SU-DHL-6 (cell line): ENCODE measurements around the gene PRDM16.

Experiments used
- H2AFZ ChIP-seq: fragments of 200-600 bp; sonication (generic); 2 replicates; pipeline ENCODE4 v1.6.1; 2014; ENCODE audit warnings: low read depth, mild to moderate bottlenecking, moderate library complexity, mixed read lengths, antibody characterized with exemption, low read length; ENCODE audit not compliant: severe bottlenecking
- H3F3A ChIP-seq: fragments of 200-600 bp; shearing (Covaris generic); 2 replicates; pipeline ENCODE4 v1.6.0; 2016; ENCODE audit warnings: antibody characterized with exemption, mild to moderate bottlenecking; ENCODE audit not compliant: insufficient read depth
- H3K27ac ChIP-seq: fragments of 200-600 bp; sonication (generic); 2 replicates; pipeline ENCODE4 v1.5.1; 2016; ENCODE audit warnings: low read depth, mild to moderate bottlenecking, low read length, moderate library complexity, mixed read lengths
- H3K27me3 ChIP-seq: fragments of 200-600 bp; sonication (generic), shearing (Covaris generic); 2 replicates; pipeline ENCODE4 v1.6.0; 2014; ENCODE audit warnings: mild to moderate bottlenecking, low read length
- H3K36me3 ChIP-seq: fragments of 200-600 bp; sonication (generic); 2 replicates; pipeline ENCODE4 v1.6.1; 2014; ENCODE audit warnings: mild to moderate bottlenecking, low read length, mixed read lengths
- H3K4me2 ChIP-seq: fragments of 300-600, 200-600 bp; shearing (Covaris generic), sonication (generic); 2 replicates; pipeline ENCODE4 v1.6.0; 2014; ENCODE audit warnings: low read length, low read depth, mild to moderate bottlenecking; ENCODE audit not compliant: poor library complexity, severe bottlenecking
- H3K4me3 ChIP-seq: fragments of 200-600 bp; sonication (generic); 2 replicates; pipeline ENCODE4 v1.5.1; 2014; ENCODE audit warnings: antibody characterized with exemption, low read length, mild to moderate bottlenecking, mixed read lengths; ENCODE audit not compliant: insufficient read depth, poor library complexity, severe bottlenecking
- H3K79me2 ChIP-seq: fragments of 200-600 bp; sonication (generic); 2 replicates; pipeline ENCODE4 v1.6.1; 2014; ENCODE audit warnings: mild to moderate bottlenecking, low read length, moderate library complexity; ENCODE audit not compliant: insufficient read depth
- H3K9ac ChIP-seq: fragments of 200-600 bp; sonication (generic); 2 replicates; pipeline ENCODE4 v1.7.0; 2014; ENCODE audit warnings: mild to moderate bottlenecking, low read length
- H3K9me2 ChIP-seq: fragments of 200-600 bp; sonication (generic); replicated peaks from 2 replicates; pipeline ENCODE4 v1.6.1; 2014; ENCODE audit warnings: low read length; ENCODE audit not compliant: insufficient read depth
- H3K9me3 ChIP-seq: fragments of 200-600 bp; sonication (generic); 2 replicates; pipeline ENCODE4 v1.6.1; 2014; ENCODE audit warnings: low read length, mixed read lengths; ENCODE audit not compliant: insufficient read depth
- H4K20me1 ChIP-seq: fragments of 200-600 bp; sonication (generic); 2 replicates; pipeline ENCODE4 v1.6.1; 2014; ENCODE audit warnings: low read depth, mild to moderate bottlenecking, antibody characterized with exemption, low read length, moderate library complexity, mixed read lengths
- EZH2phosphoT487 ChIP-seq: fragments of 200-600 bp; sonication (generic), shearing (Covaris generic); conservative IDR thresholded peaks from 2 replicates; pipeline ENCODE4 v1.6.1; 2018; ENCODE audit warnings: mild to moderate bottlenecking, antibody characterized with exemption, low read length, moderate library complexity, mixed read lengths
- TF ChIP-seq, protein P1 (sequence below): fragments of 200-600 bp; sonication (generic); IDR thresholded peaks from one replicate; pipeline ENCODE4 v1.5.1; 2017; ENCODE audit warnings: antibody characterized with exemption, mild to moderate bottlenecking, low read length, moderate library complexity; ENCODE audit not compliant: insufficient read depth, poor library complexity, severe bottlenecking

Gene PRDM16

DNA sequence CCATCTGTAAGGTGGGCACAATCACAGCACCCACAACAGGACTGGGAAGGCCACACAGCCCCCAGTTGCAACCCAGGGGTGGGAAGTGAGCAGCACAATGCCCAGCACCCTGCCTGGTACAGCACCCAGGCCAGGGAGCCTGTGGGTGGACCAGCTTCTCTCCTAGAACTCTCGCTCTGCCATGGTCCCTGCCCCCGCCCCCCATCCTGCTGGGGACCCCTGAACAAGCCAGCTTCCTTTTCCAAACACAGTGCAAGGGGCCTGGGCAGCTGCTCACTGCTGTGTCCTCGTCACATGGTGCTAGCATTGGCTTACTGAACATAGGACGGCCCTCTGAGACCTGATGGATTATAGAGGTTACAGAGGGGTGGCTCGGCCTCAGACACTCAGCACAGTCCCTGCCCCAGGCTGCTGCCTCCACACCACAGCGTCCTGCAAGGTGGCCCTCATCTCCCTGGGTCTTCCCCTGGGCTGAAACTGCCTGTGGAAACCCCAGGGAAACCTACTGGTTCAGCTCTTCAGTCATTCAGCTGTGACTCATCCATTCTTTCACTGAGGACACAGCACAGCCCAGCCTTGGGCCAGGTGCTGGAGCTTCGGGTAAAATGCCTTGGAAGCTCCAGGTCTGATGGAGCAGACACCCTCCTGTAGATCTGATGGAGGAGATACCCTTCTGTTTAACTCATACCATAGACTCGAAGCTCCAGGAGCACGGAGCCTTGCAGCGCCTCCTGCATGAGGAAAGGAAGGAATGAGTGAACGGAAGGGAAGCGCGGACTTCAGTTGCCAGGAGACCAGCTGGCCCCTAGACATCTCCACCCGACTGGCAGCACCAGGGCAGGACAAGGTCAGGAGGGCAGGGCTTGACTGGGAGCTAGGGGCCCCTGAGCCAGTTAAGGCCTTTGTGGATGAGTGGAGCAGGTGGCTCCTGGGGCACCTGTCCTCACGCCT, 8.1 kb upstream of the PRDM16 start:
- H3K9me2 ChIP-seq, result no peaks in the 10 kb centered on the region
- H3K9me3 ChIP-seq, result no peaks in the 10 kb centered on the region
- no peak overlapping the region for H3K9ac ChIP-seq
- no peak overlapping the region for H2AFZ ChIP-seq
- TF ChIP-seq, protein P1, sequence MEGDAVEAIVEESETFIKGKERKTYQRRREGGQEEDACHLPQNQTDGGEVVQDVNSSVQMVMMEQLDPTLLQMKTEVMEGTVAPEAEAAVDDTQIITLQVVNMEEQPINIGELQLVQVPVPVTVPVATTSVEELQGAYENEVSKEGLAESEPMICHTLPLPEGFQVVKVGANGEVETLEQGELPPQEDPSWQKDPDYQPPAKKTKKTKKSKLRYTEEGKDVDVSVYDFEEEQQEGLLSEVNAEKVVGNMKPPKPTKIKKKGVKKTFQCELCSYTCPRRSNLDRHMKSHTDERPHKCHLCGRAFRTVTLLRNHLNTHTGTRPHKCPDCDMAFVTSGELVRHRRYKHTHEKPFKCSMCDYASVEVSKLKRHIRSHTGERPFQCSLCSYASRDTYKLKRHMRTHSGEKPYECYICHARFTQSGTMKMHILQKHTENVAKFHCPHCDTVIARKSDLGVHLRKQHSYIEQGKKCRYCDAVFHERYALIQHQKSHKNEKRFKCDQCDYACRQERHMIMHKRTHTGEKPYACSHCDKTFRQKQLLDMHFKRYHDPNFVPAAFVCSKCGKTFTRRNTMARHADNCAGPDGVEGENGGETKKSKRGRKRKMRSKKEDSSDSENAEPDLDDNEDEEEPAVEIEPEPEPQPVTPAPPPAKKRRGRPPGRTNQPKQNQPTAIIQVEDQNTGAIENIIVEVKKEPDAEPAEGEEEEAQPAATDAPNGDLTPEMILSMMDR, result no peak
- no peak for TF ChIP-seq EZH2phosphoT487
- no peak overlapping the region for H3K4me3 ChIP-seq
- H3K27me3 ChIP-seq, result no peaks in the 10 kb centered on the region
- no peak overlapping the region for H3K27ac ChIP-seq
- no peaks in the 10 kb centered on the region for H3K36me3 ChIP-seq
- no peaks in the 10 kb centered on the region for H3K79me2 ChIP-seq
- no peaks in the 10 kb centered on the region for H4K20me1 ChIP-seq
- H3K4me2 ChIP-seq, result no peak overlapping the region
- no peaks in the 10 kb centered on the region for H3F3A ChIP-seq

DNA sequence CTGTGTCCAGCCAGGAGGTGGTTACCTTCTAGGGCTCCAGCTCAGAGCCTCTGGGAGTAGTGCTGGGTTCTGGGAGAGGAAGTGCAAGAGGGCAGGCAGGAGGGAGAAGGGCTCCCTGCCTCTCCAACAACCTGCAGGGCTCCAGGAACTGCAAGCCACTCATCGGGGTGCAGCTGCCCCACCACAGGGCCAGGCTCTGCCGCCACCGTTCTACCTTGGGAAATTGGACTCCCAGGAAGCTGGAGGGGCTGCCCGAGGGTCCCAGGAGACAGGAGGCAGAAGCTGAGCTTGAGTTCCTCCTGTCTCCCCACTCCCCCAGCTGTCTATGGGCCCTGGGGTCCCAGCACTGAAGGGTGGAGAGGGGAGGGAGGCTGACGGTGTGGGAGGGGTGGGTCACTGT, 7.4 kb upstream of the PRDM16 start:
- no peaks in the 10 kb centered on the region for H3K36me3 ChIP-seq
- no peaks in the 10 kb centered on the region for H3K27me3 ChIP-seq
- H4K20me1 ChIP-seq, result no peaks in the 10 kb centered on the region
- H3K9ac ChIP-seq, result no peak overlapping the region
- no peaks in the 10 kb centered on the region for H3K79me2 ChIP-seq
- H3K9me2 ChIP-seq, result no peaks in the 10 kb centered on the region
- no peaks in the 10 kb centered on the region for H3F3A ChIP-seq
- H3K27ac ChIP-seq, result no peak overlapping the region
- H3K4me2 ChIP-seq, result no peak overlapping the region
- TF ChIP-seq, protein P1, result no peak
- TF ChIP-seq EZH2phosphoT487, result no peak
- no peaks in the 10 kb centered on the region for H3K9me3 ChIP-seq
- H3K4me3 ChIP-seq, result no peak overlapping the region
- H2AFZ ChIP-seq, result no peak overlapping the region

DNA sequence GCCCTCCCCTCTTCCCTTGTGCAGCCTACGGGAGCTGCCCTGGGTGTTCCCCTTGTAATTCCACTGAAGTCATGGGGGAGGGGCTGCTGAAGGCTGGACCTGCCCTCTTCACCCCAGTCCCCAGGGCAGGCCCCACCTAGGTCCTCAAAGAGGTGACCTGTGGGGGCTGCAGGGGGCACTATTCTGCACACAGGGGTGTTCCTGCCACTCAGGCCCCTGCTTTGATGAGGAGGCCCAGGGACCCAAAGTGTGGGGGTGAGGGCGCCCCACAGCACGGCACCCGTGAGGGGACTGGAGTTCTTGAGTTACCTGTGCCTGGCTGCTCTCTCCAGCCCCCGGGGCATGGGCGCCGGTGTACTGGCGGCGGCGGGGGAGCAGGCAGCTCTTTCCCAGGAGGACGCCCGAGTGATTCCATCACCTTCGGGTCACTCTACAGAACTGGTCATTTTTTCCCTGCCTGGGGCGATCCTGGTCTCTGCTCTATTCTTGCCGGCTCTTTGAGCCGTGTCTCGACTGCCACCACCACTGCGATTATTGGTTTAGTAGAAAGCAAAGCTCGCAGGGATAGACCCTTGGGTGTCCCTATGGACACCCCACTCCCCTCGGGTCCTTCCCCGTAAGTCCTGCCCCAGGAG, 6.9 kb upstream of the PRDM16 start:
- Histone ChIP-seq H3K9me2 (no peaks in the 10 kb centered on the region), H3K36me3 (no peaks in the 10 kb centered on the region), H3K4me2 (no peak overlapping the region), H3F3A (no peaks in the 10 kb centered on the region), H3K9ac (no peak overlapping the region), H4K20me1 (no peaks in the 10 kb centered on the region), H2AFZ (no peak overlapping the region), H3K27me3 (no peaks in the 10 kb centered on the region), H3K27ac (no peak overlapping the region), H3K79me2 (no peaks in the 10 kb centered on the region), H3K4me3 (no peak overlapping the region), H3K9me3 (no peaks in the 10 kb centered on the region)
- TF ChIP-seq, protein P1, result no peak
- no peak for TF ChIP-seq EZH2phosphoT487
